HG02840 (cell line): ENCODE results near the gene MPPED1.

Experiments used
- ATAC-seq: cut with Tn5 transposase; IDR thresholded peaks from one replicate; pipeline ENCODE4 v1.9.1; 2021; ENCODE audit warnings: mild to moderate bottlenecking, moderate library complexity, moderate number of reproducible peaks; ENCODE audit not compliant: unreplicated experiment, low FRiP score

MPPED1 gene

DNA sequence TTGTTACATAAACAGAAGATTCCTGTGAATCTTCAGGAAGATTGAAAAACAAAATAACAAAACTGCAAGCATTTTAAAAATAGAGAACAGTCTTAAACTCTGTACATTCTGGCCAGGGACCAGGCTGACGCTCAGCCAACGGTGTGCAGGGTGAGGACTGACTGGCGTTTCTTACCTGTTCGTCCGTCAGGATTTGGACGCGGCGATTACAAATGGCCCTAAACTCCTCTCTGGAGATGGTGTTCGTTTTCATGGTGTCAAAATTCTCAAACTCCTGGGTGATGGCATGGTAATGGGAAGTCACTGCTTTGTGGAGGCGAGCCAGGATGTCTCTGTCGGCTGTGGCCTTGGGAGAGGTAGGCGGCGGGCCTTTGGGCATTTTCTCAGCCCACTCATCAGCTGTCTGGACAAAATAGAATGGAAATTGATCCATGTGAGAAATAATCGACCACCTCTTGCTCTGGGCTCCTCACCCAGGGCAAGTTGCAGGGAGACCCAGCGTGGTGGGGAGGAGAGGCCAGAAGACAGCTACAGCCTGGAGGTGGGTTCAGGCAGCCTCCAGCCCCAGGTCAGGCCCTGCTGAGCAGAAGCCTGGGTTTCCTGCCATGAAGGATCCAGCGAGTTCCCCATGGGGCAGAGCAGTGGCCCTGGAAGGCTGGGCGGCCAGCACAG, 143.0 kb downstream of the MPPED1 start:
- no peak for ATAC-seq

- ATAC-seq = no peak
These were observed 144.0 kb downstream of the MPPED1 start for GRCh38 chr22:43555561-43556515.
